Stimulated activated CD8-positive, alpha-beta memory T cell treated with anti-CD3 and anti-CD28 coated beads, Interleukin-15, amount 100 ng/mL, for 1 hour (primary cell): Measurements from ENCODE around the gene GTF2F2.

ENCODE experiments used
- DNase-seq: peaks from one replicate; pipeline ENCODE4 v3.0.0-alpha.2; 2020; ENCODE audit warnings: low read depth

The GTF2F2 gene

GRCh38 chr13:45122941-45123340, 2.6 kb downstream of the GTF2F2 start:
- DNase-seq: no peak

- no peak for DNase-seq
Observed at GRCh38 chr13:45132369-45133064, 12.2 kb downstream of the GTF2F2 start.

GRCh38 chr13:45133396-45134118, 13.2 kb downstream of the GTF2F2 start:
- DNase-seq: no peak

GRCh38 chr13:45136741-45137504, 16.6 kb downstream of the GTF2F2 start:
- no peak for DNase-seq

GRCh38 chr13:45137526-45137925, 17.2 kb downstream of the GTF2F2 start:
- no peak for DNase-seq

GRCh38 chr13:45138282-45138681, 18.0 kb downstream of the GTF2F2 start:
- DNase-seq: no peak

GRCh38 chr13:45141369-45141768, 21.1 kb downstream of the GTF2F2 start:
- no peak for DNase-seq

GRCh38 chr13:45142440-45143345, 22.4 kb downstream of the GTF2F2 start:
- DNase-seq: no peak

GRCh38 chr13:45143346-45143751, 23.0 kb downstream of the GTF2F2 start:
- DNase-seq: no peak

GRCh38 chr13:45149964-45150363, 29.7 kb downstream of the GTF2F2 start:
- no peak for DNase-seq

- DNase-seq: no peak
Observed at GRCh38 chr13:45156565-45157361, 36.5 kb downstream of the GTF2F2 start.

GRCh38 chr13:45162194-45162593, 41.9 kb downstream of the GTF2F2 start:
- no peak for DNase-seq

- DNase-seq: no peak
Observed at GRCh38 chr13:45162821-45163220, 42.5 kb downstream of the GTF2F2 start.

- DNase-seq: no peak
Observed at GRCh38 chr13:45166858-45167257, 46.5 kb downstream of the GTF2F2 start.

GRCh38 chr13:45167611-45168554, 47.6 kb downstream of the GTF2F2 start:
- no peak for DNase-seq

- no peak for DNase-seq
Observed at GRCh38 chr13:45168555-45168930, 48.2 kb downstream of the GTF2F2 start.

GRCh38 chr13:45174478-45174877, 54.2 kb downstream of the GTF2F2 start:
- DNase-seq: no peak

GRCh38 chr13:45178349-45179162, 58.2 kb downstream of the GTF2F2 start:
- DNase-seq: no peak

- no peak for DNase-seq
Observed at GRCh38 chr13:45179428-45179827, 59.1 kb downstream of the GTF2F2 start.
